Ovary (tissue), 9 donors: ENCODE results near the gene RHOD. TPM values are rescaled to one million over a fixed set of nuclear protein-coding genes. Genes with fewer than 3 reads are reported as not detected.

ENCODE experiments used
- DNase-seq, 5 donors: peaks; one replicate each; pipeline ENCODE4 v3.0.0-alpha.2; 2019 to 2020
- H3K27ac ChIP-seq, 2 donors: fragments of 200-600 bp; one replicate each; pipeline versions ENCODE4 v1.5.1 to v1.8.0; 2019 to 2022
- H3K27me3 ChIP-seq: fragments of 200-600 bp; one replicate; pipeline ENCODE4 v1.8.0; 2022
- H3K36me3 ChIP-seq: fragments of 200-600 bp; sonication (generic); one replicate; pipeline ENCODE4 v1.5.1; 2019
- H3K4me1 ChIP-seq: one replicate; pipeline ENCODE4 v1.8.1; 2013; ENCODE audit warnings: mild to moderate bottlenecking, moderate library complexity; ENCODE audit not compliant: insufficient read depth
- H3K4me3 ChIP-seq: fragments of 200-600 bp; sonication (generic); one replicate; pipeline ENCODE4 v1.5.1; 2017
- H3K9me3 ChIP-seq, 2 donors: fragments of 200-600 bp in 1 of 2; sonication (generic) in 1 of 2; one replicate each; pipeline versions ENCODE4 v1.5.1 to v1.8.1; 2013 to 2019; ENCODE audit warnings: mild to moderate bottlenecking in 1 of 2, moderate library complexity in 1 of 2
- CTCF ChIP-seq, 3 donors: fragments of 450-650 bp in 2 of 3; fragments of 200-600 bp in 1 of 3; IDR thresholded peaks; one replicate each; pipeline versions ENCODE4 v1.5.1 to v1.8.0; 2016 to 2022; ENCODE audit warnings: antibody characterized with exemption in 3 of 3, mild to moderate bottlenecking in 1 of 3
- EP300 ChIP-seq: sonication (generic); formaldehyde crosslinking; IDR thresholded peaks from one replicate; pipeline ENCODE4 v1.6.1; 2017; ENCODE audit warnings: antibody characterized with exemption
- POLR2A ChIP-seq: fragments of 450-650 bp; IDR thresholded peaks from one replicate; pipeline ENCODE4 v1.6.1; 2017; ENCODE audit warnings: antibody characterized with exemption, mild to moderate bottlenecking, moderate library complexity
- WGBS, 3 donors: extraction: QIAGEN DNeasy Blood & Tissue Kit in 1 of 3; methylation state at CpG; one replicate each; pipeline versions ENCODE4 v1.1.5 to v1.1.7; 2013 to 2017; 5-methylcytosine and 5-hydroxymethylcytosine counted together
- intact Hi-C, 4 donors: fragments of 100-400 bp; cut with DNase I; formaldehyde crosslinking; loops; one replicate each; pipeline versions ENCODE4 v1.11.0 to v1.15.1; 2022 to 2023
- polyA plus RNA-seq, 2 donors: library from polyadenylated mRNA; stranded (reverse); fragments of 200-250 nt in 1 of 2; fragments of 350-450 nt in 1 of 2; fragmentation: Illumina TruSeq in 1 of 2; extraction: RNeasy Lipid Tissue Mini Kit (QIAGEN cat#74804) in 1 of 2; gene quantifications; one replicate each; pipeline ENCODE4 v1.2.3, GENCODE V29; 2013 to 2014
- total RNA-seq, 7 donors: library from RNA; depleted of rRNA in 2 of 7; stranded (reverse); fragments of >200 nt in 2 of 7; fragmentation: NEBNext Ultra II Directional in 3 of 7; extraction: Animal tissue kit (Norgen Biotek cat#: 25700) in 3 of 7; gene quantifications; one replicate each; pipeline versions ENCODE4 v1.1.0 to v1.2.4, GENCODE V29; 2016 to 2023
- donor health status: DM: no; HTN: no; CAD: no; lungs with moderate emphysema.
- donor health status: DM: no; HTN: no; CAD: no.
- donor health status: Bipolar disorder and iron deficiency.
- donor health status: DM: yes; HTN: yes; CAD: no.
- donor health status: DM: no; HTN: no; CAD: no.
- donor health status: DM: yes; HTN: yes; CAD: no.

The RHOD gene
- total and polyA plus RNA-seq, 9 donors, result 5.5 to 24.9 (median 12.8) TPM

GRCh38 chr11:67032830-67033551 lies 23.7 kb upstream of the RHOD start:
- TF ChIP-seq EP300, result no peak
- TF ChIP-seq CTCF (IDR thresholded peaks at IDR 0.05), result no peak
- no peak for TF ChIP-seq POLR2A
- Histone ChIP-seq H3K9me3 (no peaks in the 10 kb centered on the region), H3K4me3 (no peak overlapping the region), H3K36me3 (no peaks in the 10 kb centered on the region), H3K27me3 (no peaks in the 10 kb centered on the region), H3K27ac (no peak overlapping the region), H3K4me1 (peaks cover 4% of the 10 kb centered on the region)
- DNase-seq, result peak in 3 of 5 donors; percentile 20 to 54 (median 47)
- WGBS, 3 donors, result 59 to 62% (median 59%) methylated on average over 12 of the region's 12 CpGs
- intact Hi-C loops, result no loop called here

- peaks cover 4% of the 10 kb centered on the region for H3K4me1 ChIP-seq
- H3K9me3 ChIP-seq, result no peaks in the 10 kb centered on the region
- peak in 1 of 5 donors; percentile 29 for DNase-seq
- H3K27ac ChIP-seq, result no peak overlapping the region
- H3K27me3 ChIP-seq, result no peaks in the 10 kb centered on the region
- H3K4me3 ChIP-seq, result no peak overlapping the region
- WGBS, 3 donors, result 14 to 18% (median 17%) methylated on average over 8 of the region's 8 CpGs
- H3K36me3 ChIP-seq, result no peaks in the 10 kb centered on the region
- no peak for TF ChIP-seq EP300
- no peak for TF ChIP-seq CTCF (IDR thresholded peaks at IDR 0.05)
- no peak for TF ChIP-seq POLR2A
- intact Hi-C loops, result no loop called here
Measured at GRCh38 chr11:67033661-67034166, 22.9 kb upstream of the RHOD start.

- TF ChIP-seq POLR2A (no peak), CTCF (IDR thresholded peaks at IDR 0.05) (no peak), EP300 (no peak)
- no peak for DNase-seq
- Histone ChIP-seq H3K9me3 (no peaks in the 10 kb centered on the region), H3K36me3 (no peaks in the 10 kb centered on the region), H3K27me3 (no peaks in the 10 kb centered on the region), H3K27ac (no peak overlapping the region), H3K4me3 (no peak overlapping the region), H3K4me1 (peaks cover 4% of the 10 kb centered on the region)
- intact Hi-C loops, result no loop called here
- 72 to 82% (median 76%) methylated on average over 6 of the region's 6 CpGs for WGBS, 3 donors
Measured at GRCh38 chr11:67034350-67034749, 22.3 kb upstream of the RHOD start.

GRCh38 chr11:67040147-67040546 lies 16.5 kb upstream of the RHOD start:
- no peaks in the 10 kb centered on the region for H3K9me3 ChIP-seq
- H3K27me3 ChIP-seq, result no peaks in the 10 kb centered on the region
- WGBS, 3 donors, result 82 to 87% (median 85%) methylated on average over 12 of the region's 12 CpGs
- intact Hi-C loops, result no loop called here
- H3K27ac ChIP-seq, result no peak overlapping the region
- no peaks in the 10 kb centered on the region for H3K36me3 ChIP-seq
- H3K4me1 ChIP-seq, result no peaks in the 10 kb centered on the region
- H3K4me3 ChIP-seq, result no peak overlapping the region
- DNase-seq, result no peak
- TF ChIP-seq POLR2A (no peak), EP300 (no peak), CTCF (IDR thresholded peaks at IDR 0.05) (no peak)
